B cell (primary cell): ENCODE results near the gene PDZRN4. TPM values are rescaled to one million over a fixed set of nuclear protein-coding genes. Genes with fewer than 3 reads are reported as not detected.

Experiments used
- ATAC-seq: fragments of 200-7000 bp; cut with Tn5 transposase; one replicate; pipeline ENCODE4 v1.10.0; 2021; ENCODE audit warnings: low read depth, mild to moderate bottlenecking, moderate number of reproducible peaks, moderate library complexity
- CTCF ChIA-PET: fragments of 350-600 bp; sonication (Branson Sonifier 250); formaldehyde crosslinking; loops from one replicate; lab custom pipeline; 2021; ENCODE audit warnings: antibody characterized with exemption, inconsistent platforms; lab: Charles Lee
- POLR2A ChIA-PET: fragments of 350-600 bp; sonication (Branson Sonifier 250); formaldehyde crosslinking; loops from one replicate; lab custom pipeline; 2021; ENCODE audit warnings: antibody characterized with exemption; lab: Charles Lee
- DNase-seq: peaks from one replicate; pipeline ENCODE4 v3.0.0; 2013
- H2AFZ ChIP-seq: 2 replicates; pipeline ENCODE4 v1.6.1; 2012; ENCODE audit warnings: mild to moderate bottlenecking, low read depth, low read length; ENCODE audit not compliant: insufficient read depth, poor library complexity, severe bottlenecking
- H3K27ac ChIP-seq, 2 donors: 1 replicate in 1 of 2; 2 replicates in 1 of 2; pipeline ENCODE4 v1.5.1; 2012 to 2013; ENCODE audit warnings: low read length in 2 of 2, mild to moderate bottlenecking in 2 of 2, moderate library complexity in 1 of 2
- H3K27me3 ChIP-seq, 4 experiments: fragments of 200-600 bp in 1 of 4; sonication (generic) in 1 of 4; replicated peaks in 1 of 4; 1 replicate in 2 of 4; 2 replicates in 2 of 4; pipeline versions ENCODE4 v1.6.1 to v1.7.0; 2013 to 2016; ENCODE audit warnings: low read length in 3 of 4, mild to moderate bottlenecking in 2 of 4, mixed read lengths in 1 of 4, moderate library complexity in 1 of 4; ENCODE audit not compliant: insufficient read depth in 4 of 4, control insufficient read depth in 3 of 4; ENCODE audit errors: control extremely low read depth in 1 of 4
- H3K36me3 ChIP-seq, 2 experiments: replicated peaks in 1 of 2; 1 replicate in 1 of 2; 2 replicates in 1 of 2; pipeline versions ENCODE4 v1.6.1 to v1.7.1; 2013; ENCODE audit warnings: low read length in 1 of 2; ENCODE audit not compliant: insufficient read depth in 2 of 2, control insufficient read depth in 1 of 2; ENCODE audit errors: control extremely low read depth in 1 of 2, extremely low read depth in 1 of 2
- H3K4me1 ChIP-seq, 2 donors: fragments of 200-600 bp in 1 of 2; sonication (generic) in 1 of 2; 1 replicate in 1 of 2; 2 replicates in 1 of 2; pipeline versions ENCODE4 v1.5.1 to v1.6.1; 2013 to 2017; ENCODE audit warnings: low read length in 2 of 2; ENCODE audit not compliant: control insufficient read depth in 2 of 2, insufficient read depth in 2 of 2
- H3K4me2 ChIP-seq: replicated peaks from 2 replicates; pipeline ENCODE3; 2012; ENCODE audit warnings: mild to moderate bottlenecking, low read depth, low read length; ENCODE audit not compliant: poor library complexity, severe bottlenecking
- H3K4me3 ChIP-seq, 5 experiments: fragments of 200-600 bp in 1 of 5; sonication (generic) in 1 of 5; 1 replicate in 3 of 5; 2 replicates in 2 of 5; pipeline versions ENCODE4 v1.5.1 to v1.7.0; 2011 to 2016; ENCODE audit warnings: low read length in 4 of 5, mild to moderate bottlenecking in 4 of 5, low read depth in 2 of 5, control low read depth in 1 of 5, moderate library complexity in 1 of 5; ENCODE audit not compliant: insufficient read depth in 1 of 5; ENCODE audit errors: control extremely low read depth in 1 of 5, extremely low read depth in 1 of 5
- H3K79me2 ChIP-seq: fragments of 200-600 bp; sonication (generic); one replicate; pipeline ENCODE4 v1.6.0; 2016; ENCODE audit warnings: low read length; ENCODE audit not compliant: control insufficient read depth, insufficient read depth
- H3K9ac ChIP-seq: fragments of 200-600 bp; sonication (generic); 2 replicates; pipeline ENCODE4 v1.6.1; 2017; ENCODE audit warnings: mild to moderate bottlenecking, low read length, moderate library complexity
- H3K9me3 ChIP-seq, 3 donors: one replicate each; pipeline versions ENCODE4 v1.6.1 to v1.7.1; 2013; ENCODE audit warnings: low read length in 2 of 3; ENCODE audit not compliant: control insufficient read depth in 2 of 3, insufficient read depth in 1 of 3; ENCODE audit errors: control extremely low read depth in 1 of 3
- H4K20me1 ChIP-seq: 2 replicates; pipeline ENCODE4 v1.6.0; 2012; ENCODE audit warnings: mild to moderate bottlenecking, low read length; ENCODE audit not compliant: insufficient read depth, control insufficient read depth, poor library complexity, severe bottlenecking
- H3K27ac Mint-ChIP-seq: one replicate; pipeline ENCODE4 v1.8.0; 2021; ENCODE audit warnings: mixed read lengths
- H3K27me3 Mint-ChIP-seq: one replicate; pipeline ENCODE4 v1.8.0; 2021; ENCODE audit warnings: mixed read lengths
- H3K4me1 Mint-ChIP-seq: one replicate; pipeline ENCODE4 v1.8.0; 2021; ENCODE audit warnings: mixed read lengths
- H3K4me3 Mint-ChIP-seq: one replicate; pipeline ENCODE4 v1.8.0; 2021; ENCODE audit warnings: mixed read lengths
- H3K9me3 Mint-ChIP-seq: one replicate; pipeline ENCODE4 v1.8.0; 2022; ENCODE audit warnings: mixed read lengths; ENCODE audit not compliant: insufficient read depth
- CTCF ChIP-seq: fragments of 200-600 bp; IDR thresholded peaks from one replicate; pipeline ENCODE4 v1.8.0; 2022; ENCODE audit warnings: antibody characterized with exemption, mild to moderate bottlenecking
- EZH2 ChIP-seq: IDR thresholded peaks from 2 replicates; pipeline ENCODE4 v1.6.1; 2012; ENCODE audit warnings: borderline replicate concordance, low read depth, mild to moderate bottlenecking, moderate library complexity, low read length; ENCODE audit not compliant: insufficient read depth, poor library complexity, severe bottlenecking
- WGBS: methylation state at CpG from one replicate; pipeline ENCODE4 v1.1.5; 2013; ENCODE audit warnings: missing lambda C conversion rate; ENCODE audit not compliant: insufficient coverage; 5-methylcytosine and 5-hydroxymethylcytosine counted together
- intact Hi-C: fragments of 100-400 bp; cut with micrococcal nuclease; formaldehyde crosslinking; loops from one replicate; pipeline ENCODE4 v1.10.0; 2022
- polyA plus RNA-seq: library from polyadenylated mRNA; depleted of rRNA; stranded (reverse); fragments of >200 nt; gene quantifications from 2 replicates; pipeline ENCODE4 v1.2.3, GENCODE V29; 2012
- total RNA-seq, 2 donors: library from RNA; stranded (reverse); fragments of 120-200 nt in 1 of 2; gene quantifications; 1 replicate in 1 of 2; 2 replicates in 1 of 2; pipeline versions ENCODE4 v1.2.3 to v1.2.4, GENCODE V29; 2013 to 2022

PDZRN4 gene
- total and polyA plus RNA-seq, 2 donors (not counting 1 experiment from before 2014, with no cell fraction given): not detected

DNA sequence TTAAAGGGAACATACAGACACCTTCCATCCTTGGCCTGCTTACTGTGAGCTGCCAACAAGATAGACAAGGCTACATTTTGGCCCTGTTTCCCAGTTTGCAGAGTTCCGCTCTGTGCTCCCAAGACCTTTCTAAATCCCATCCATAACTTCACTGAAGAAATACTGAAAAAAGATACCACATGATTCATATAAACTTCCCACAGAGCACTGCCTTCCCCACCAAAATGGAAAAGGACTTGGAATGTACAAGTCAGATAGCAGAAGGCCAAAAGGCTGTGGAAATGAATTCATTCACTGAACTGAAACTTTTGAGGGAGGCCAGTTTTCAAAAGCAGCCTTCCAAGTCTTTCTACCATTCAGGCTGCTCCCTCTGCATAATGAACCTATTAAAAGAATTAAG, 29.6 kb downstream of the PDZRN4 start:
- Mint-ChIP-seq H3K27me3 (peaks cover 6% of the 10 kb centered on the region), H3K27ac (no peak overlapping the region), H3K4me3 (no peak overlapping the region), H3K9me3 (no peaks in the 10 kb centered on the region), H3K4me1 (no peaks in the 10 kb centered on the region)
- CTCF ChIA-PET: no interaction called here
- Histone ChIP-seq H3K4me2 (no peak overlapping the region), H4K20me1 (no peaks in the 10 kb centered on the region), H3K36me3 (no peaks in the 10 kb centered on the region), H3K9ac (no peak overlapping the region), H3K27ac (no peak overlapping the region), H3K4me1 (no peaks in the 10 kb centered on the region), H3K79me2 (no peaks in the 10 kb centered on the region), H2AFZ (no peak overlapping the region), H3K9me3 (no peaks in the 10 kb centered on the region), H3K4me3 (no peak overlapping the region), H3K27me3 (peaks cover 0 to 5% (median 0%) of the 10 kb centered on the region in 4 experiments)
- POLR2A ChIA-PET: no interaction called here
- WGBS: 100% methylated on average over 1 of the region's 1 CpG
- intact Hi-C loops: no loop called here
- ATAC-seq (no peak), DNase-seq (no peak)
- no peak for TF ChIP-seq EZH2
- no peak for TF ChIP-seq CTCF

DNA sequence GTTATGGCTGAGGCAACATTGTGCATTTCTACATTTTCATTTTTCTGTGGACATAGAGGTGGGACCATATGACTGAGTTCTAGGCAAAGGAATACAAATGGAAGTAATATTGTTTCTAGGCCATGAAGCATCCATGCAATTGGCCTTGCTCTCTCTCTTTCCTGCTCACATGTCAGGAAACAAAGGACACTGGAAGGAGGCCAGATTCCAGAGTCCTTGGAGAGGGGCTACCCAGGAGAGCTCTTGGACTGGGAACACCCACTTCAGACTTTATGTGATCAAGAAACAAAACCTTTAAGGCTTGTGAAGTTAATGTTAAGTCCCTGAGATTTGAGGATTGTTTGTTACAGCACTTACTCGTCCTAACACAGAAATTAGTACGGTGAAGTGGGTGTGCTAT, 32.8 kb downstream of the PDZRN4 start:
- Histone ChIP-seq H3K9me3 (no peaks in the 10 kb centered on the region), H3K4me2 (no peak overlapping the region), H4K20me1 (no peaks in the 10 kb centered on the region), H3K36me3 (no peaks in the 10 kb centered on the region), H3K79me2 (no peaks in the 10 kb centered on the region), H3K4me1 (no peaks in the 10 kb centered on the region), H2AFZ (no peak overlapping the region), H3K4me3 (no peak overlapping the region), H3K9ac (no peak overlapping the region), H3K27me3 (no peaks in the 10 kb centered on the region), H3K27ac (no peak overlapping the region)
- intact Hi-C loops: no loop called here
- DNase-seq: no peak
- Mint-ChIP-seq H3K27ac (no peak overlapping the region), H3K4me3 (no peak overlapping the region), H3K4me1 (no peaks in the 10 kb centered on the region), H3K9me3 (no peaks in the 10 kb centered on the region), H3K27me3 (no peaks in the 10 kb centered on the region)
- CTCF ChIA-PET: no interaction called here
- ATAC-seq: no peak
- TF ChIP-seq CTCF (no peak), EZH2 (no peak)
- WGBS: no CpG with 5 or more reads among the region's 2 CpGs
- POLR2A ChIA-PET: no interaction called here
